H1 (cell line): ENCODE results near the gene ITGA8.

Source experiments
- BCL11A ChIP-seq, 2 experiments: IDR thresholded peaks; one replicate each; pipeline ENCODE4 v1.6.1; 2011; ENCODE audit warnings: low read depth in 2 of 2, low read length in 2 of 2, mild to moderate bottlenecking in 2 of 2
- SP1 ChIP-seq: IDR thresholded peaks from 2 replicates; pipeline ENCODE4 v1.6.1; 2011; ENCODE audit warnings: low read depth, low read length
- SRF ChIP-seq: IDR thresholded peaks from 2 replicates; pipeline ENCODE4 v1.6.1; 2011; ENCODE audit warnings: mild to moderate bottlenecking, low read depth, low read length, moderate library complexity

- TF ChIP-seq BCL11A (IDR thresholded peaks at IDR 0.05; ENCODE audit: low read depth in 2 of 2, low read length in 2 of 2) (no peak), SRF (no peak), SP1 (no peak)
Measured at GRCh38 chr10:15620337-15620736, 99.4 kb downstream of the ITGA8 start.
